Sigmoid colon (tissue), 4 donors: ENCODE data around the gene PREX1.

Source experiments
- POLR2A ChIP-seq, 2 donors: fragments of 450-650 bp; IDR thresholded peaks; one replicate each; pipeline ENCODE4 v1.6.1; 2016; ENCODE audit warnings: antibody characterized with exemption in 2 of 2, mild to moderate bottlenecking in 2 of 2, moderate library complexity in 2 of 2
- POLR2AphosphoS5 ChIP-seq, 4 donors: sonication (generic); formaldehyde crosslinking; IDR thresholded peaks; one replicate each; pipeline ENCODE4 v1.6.1; 2017; ENCODE audit warnings: antibody characterized with exemption in 4 of 4
- TF ChIP-seq, protein P1 (sequence below), 4 experiments: fragments of 450-650 bp in 3 of 4; fragments of 200-600 bp in 1 of 4; IDR thresholded peaks; one replicate each; pipeline ENCODE4 v1.5.1; 2016 to 2019; ENCODE audit warnings: antibody characterized with exemption in 4 of 4, mild to moderate bottlenecking in 3 of 4, moderate library complexity in 2 of 4

DNA sequence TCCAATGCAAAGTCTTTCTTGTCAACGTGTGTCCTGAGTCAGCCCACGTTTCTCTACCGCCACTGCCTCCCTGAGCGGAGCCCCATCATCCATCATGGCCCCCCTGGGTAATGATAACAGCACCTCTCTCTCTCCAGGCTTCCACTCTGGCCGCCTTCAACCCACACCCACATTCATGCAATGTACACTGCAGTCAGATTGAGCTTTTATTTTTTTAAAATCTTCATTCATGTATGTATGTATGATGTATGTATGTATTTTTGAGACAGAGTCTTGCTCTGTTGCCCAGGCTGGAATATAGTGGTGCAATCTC lies 245.2 kb downstream of the PREX1 start:
- TF ChIP-seq, protein P1, sequence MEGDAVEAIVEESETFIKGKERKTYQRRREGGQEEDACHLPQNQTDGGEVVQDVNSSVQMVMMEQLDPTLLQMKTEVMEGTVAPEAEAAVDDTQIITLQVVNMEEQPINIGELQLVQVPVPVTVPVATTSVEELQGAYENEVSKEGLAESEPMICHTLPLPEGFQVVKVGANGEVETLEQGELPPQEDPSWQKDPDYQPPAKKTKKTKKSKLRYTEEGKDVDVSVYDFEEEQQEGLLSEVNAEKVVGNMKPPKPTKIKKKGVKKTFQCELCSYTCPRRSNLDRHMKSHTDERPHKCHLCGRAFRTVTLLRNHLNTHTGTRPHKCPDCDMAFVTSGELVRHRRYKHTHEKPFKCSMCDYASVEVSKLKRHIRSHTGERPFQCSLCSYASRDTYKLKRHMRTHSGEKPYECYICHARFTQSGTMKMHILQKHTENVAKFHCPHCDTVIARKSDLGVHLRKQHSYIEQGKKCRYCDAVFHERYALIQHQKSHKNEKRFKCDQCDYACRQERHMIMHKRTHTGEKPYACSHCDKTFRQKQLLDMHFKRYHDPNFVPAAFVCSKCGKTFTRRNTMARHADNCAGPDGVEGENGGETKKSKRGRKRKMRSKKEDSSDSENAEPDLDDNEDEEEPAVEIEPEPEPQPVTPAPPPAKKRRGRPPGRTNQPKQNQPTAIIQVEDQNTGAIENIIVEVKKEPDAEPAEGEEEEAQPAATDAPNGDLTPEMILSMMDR (IDR thresholded peaks at IDR 0.05), result no peak
- no peak for TF ChIP-seq POLR2A (IDR thresholded peaks at IDR 0.05)
- no peak for TF ChIP-seq POLR2AphosphoS5 (IDR thresholded peaks at IDR 0.05)
